Measurements from ENCODE around the gene SNRNP25. TPM values are rescaled to one million over a fixed set of nuclear protein-coding genes. Genes with fewer than 3 reads are reported as not detected.
A peak's percentile ranks its signal among the peaks of the same experiment; 100 is the strongest.

Gene SNRNP25
- total RNA-seq, 2 experiments from 2014 or later = 52.8 to 59.1 TPM

GRCh38 chr16:71540-72401 lies 18.1 kb downstream of the SNRNP25 start:
- no peak for ATAC-seq (ENCODE audit: low read depth)
- POLR2A ChIA-PET = interaction anchor here (0.9 to 1.0 kb wide), 2 partner anchors 16 to 25 kb away, joined by 3 read pairs; no protein-coding TSS in a partner anchor
- peaks cover 3% of the 10 kb centered on the region for H3K36me3 Mint-ChIP-seq
- DNase-seq = no peak
- peaks cover 11% of the 10 kb centered on the region for H3K4me1 Mint-ChIP-seq
- H3K27me3 Mint-ChIP-seq = peaks cover 46% of the 10 kb centered on the region
- H3K27ac Mint-ChIP-seq = no peak overlapping the region
- H3K4me3 Mint-ChIP-seq = peak overlapping the region; percentile 25
- no peaks in the 10 kb centered on the region for H3K9me3 Mint-ChIP-seq

GRCh38 chr16:72561-73548 lies 19.2 kb downstream of the SNRNP25 start, which contains the start of gene RHBDF1:
TSS of gene RHBDF1 (minus strand) at chr16:72631. CDS start at chr16:65015, 7,616 bp downstream.
- H3K4me1 Mint-ChIP-seq = peaks cover 16% of the 10 kb centered on the region
- POLR2A ChIA-PET = interaction anchor here (0.9 kb wide), 1 partner anchor 24 kb away, joined by 3 read pairs; no protein-coding TSS in a partner anchor
- peak within 1 kb of the TSS; percentile 83 for H3K4me3 Mint-ChIP-seq
- H3K27ac Mint-ChIP-seq = peak within 1 kb of the TSS; percentile 23
- H3K36me3 Mint-ChIP-seq = peaks cover 3% of the 10 kb centered on the region
- no peaks in the 10 kb centered on the region for H3K9me3 Mint-ChIP-seq
- DNase-seq (no peak), ATAC-seq (ENCODE audit: low read depth) (peak; percentile 25)
- H3K27me3 Mint-ChIP-seq = peaks cover 45% of the 10 kb centered on the region

- H3K27ac Mint-ChIP-seq = no peak overlapping the region
- H3K9me3 Mint-ChIP-seq = no peaks in the 10 kb centered on the region
- H3K27me3 Mint-ChIP-seq = peaks cover 43% of the 10 kb centered on the region
- ATAC-seq (ENCODE audit: low read depth) = no peak
- POLR2A ChIA-PET = interaction anchor here (1.5 kb wide), 1 partner anchor 16 kb away, joined by 3 read pairs; no protein-coding TSS in a partner anchor
- DNase-seq = no peak
- peaks cover 19% of the 10 kb centered on the region for H3K4me1 Mint-ChIP-seq
- H3K4me3 Mint-ChIP-seq = no peak overlapping the region
- H3K36me3 Mint-ChIP-seq = peaks cover 3% of the 10 kb centered on the region
These were observed 20.6 kb downstream of the SNRNP25 start for GRCh38 chr16:74051-74746.

DNA sequence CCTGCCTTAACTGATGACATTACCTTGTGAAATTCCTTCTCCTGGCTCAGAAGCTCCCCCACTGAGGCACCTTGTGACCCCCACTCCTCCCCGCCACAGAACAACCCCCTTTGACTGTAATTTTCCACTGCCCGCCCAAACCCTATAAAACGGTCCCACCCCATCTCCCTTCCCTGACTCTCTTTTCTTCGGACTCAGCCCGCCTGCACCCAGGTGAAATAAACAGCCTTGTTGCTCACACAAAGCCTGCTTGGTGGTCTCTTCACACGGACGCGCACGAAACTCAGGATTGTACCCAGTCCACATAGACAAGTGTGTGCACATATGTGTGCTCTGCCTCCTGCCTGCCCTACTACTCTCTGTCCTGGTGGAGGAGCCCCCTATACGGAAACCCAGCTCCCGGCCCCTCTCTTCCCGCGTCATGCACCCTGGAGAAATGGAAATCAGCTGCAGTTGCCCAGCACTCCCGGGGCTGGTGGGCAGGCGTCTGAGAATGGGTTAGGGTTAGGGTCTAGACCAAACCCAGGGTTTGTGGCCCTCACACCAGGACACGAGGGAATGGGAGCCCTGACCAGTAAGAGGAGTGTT lies 21.2 kb downstream of the SNRNP25 start:
- ATAC-seq (ENCODE audit: low read depth) (no peak), DNase-seq (no peak)
- Mint-ChIP-seq H3K27ac (no peak overlapping the region), H3K9me3 (no peaks in the 10 kb centered on the region), H3K4me3 (no peak overlapping the region), H3K36me3 (peaks cover 6% of the 10 kb centered on the region), H3K27me3 (peaks cover 43% of the 10 kb centered on the region), H3K4me1 (peaks cover 19% of the 10 kb centered on the region)
- POLR2A ChIA-PET = interaction anchor here (1.5 kb wide), 1 partner anchor 17 kb away, joined by 3 read pairs; no protein-coding TSS in a partner anchor

DNA sequence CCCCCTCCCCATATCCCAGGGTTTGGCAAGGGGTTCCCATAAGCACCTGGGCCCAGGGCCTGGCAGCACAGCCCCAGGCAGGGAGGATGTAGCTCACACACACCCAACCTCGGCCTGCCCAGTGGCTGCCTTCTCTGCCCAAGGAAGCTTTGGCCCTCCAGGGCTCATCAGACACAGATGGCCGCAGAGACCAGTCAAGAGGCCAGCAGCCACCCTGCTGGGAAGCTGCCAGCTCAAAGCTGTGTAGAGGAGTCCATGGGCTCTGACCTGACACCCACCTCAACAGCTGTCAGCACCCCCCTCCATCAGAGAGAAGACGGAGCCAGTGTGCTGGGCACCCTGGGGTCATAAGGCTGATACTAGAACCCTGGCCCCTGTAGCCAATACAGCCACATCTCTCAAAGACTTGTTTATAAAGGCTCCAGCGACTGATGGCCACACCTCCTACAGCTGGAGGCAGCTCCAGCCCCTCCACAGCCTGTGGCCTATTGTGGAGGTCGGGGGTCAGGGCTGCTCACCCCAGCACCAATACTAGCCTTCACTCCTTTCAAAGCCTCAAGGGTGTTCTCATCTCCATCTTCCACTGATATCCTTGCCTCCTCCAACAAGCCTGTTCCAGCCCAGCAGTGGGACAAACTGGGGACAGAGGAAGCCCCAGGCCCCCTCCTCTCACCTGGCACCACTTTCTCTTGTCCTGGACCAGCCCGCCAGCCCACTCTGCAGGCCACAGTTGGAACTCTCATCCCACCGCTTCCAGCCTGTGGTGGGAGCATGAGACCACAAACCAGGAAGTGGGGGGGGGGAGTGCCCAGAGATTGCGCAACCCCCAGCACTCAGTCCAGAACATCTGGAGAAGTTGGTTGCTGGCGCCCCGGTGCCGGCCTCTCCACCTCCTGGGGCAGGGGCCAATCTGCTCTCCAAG lies 22.2 kb downstream of the SNRNP25 start:
- POLR2A ChIA-PET = interaction anchor here (1.5 kb wide), 1 partner anchor 18 kb away, joined by 3 read pairs; no protein-coding TSS in a partner anchor
- H3K4me3 Mint-ChIP-seq = peak overlapping the region; percentile 73
- ATAC-seq (ENCODE audit: low read depth) (no peak), DNase-seq (no peak)
- peaks cover 19% of the 10 kb centered on the region for H3K4me1 Mint-ChIP-seq
- peaks cover 6% of the 10 kb centered on the region for H3K36me3 Mint-ChIP-seq
- H3K27me3 Mint-ChIP-seq = peaks cover 36% of the 10 kb centered on the region
- H3K9me3 Mint-ChIP-seq = no peaks in the 10 kb centered on the region
- no peak overlapping the region for H3K27ac Mint-ChIP-seq

DNA sequence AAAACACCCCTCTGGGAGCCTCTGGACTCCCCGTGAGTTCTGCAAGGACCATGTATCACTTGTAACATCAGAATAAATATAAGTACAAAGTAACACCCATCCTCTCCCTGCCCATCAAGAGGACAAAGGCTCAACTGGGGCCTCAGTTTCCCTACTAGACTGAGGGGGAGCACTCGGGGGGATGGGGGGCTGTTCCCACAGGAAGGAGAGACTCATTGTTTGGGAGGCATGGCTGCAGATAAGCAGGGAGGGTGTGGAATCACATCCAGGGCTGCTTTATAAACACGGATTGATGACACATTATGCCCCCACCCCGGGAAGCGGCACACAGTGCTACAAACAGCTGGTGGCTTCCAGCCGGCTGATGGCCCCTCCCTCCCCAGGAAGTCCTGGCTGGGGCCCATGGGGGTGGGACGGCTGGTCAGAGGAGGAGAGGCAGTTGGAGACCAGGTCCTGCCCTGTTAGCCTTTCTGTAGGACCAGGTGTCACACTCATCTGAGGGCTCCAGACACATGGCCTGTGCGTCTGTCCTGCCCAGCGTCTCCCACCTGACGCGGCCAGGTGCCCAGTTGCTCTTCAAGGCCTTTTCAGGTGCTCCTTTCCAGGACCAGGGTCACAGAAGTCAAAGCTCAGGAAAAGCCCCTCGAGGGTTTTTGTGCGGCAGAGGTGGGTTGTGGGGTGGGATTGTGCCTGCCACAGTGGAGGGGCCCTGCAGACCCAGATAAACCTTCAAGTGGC lies 23.1 kb downstream of the SNRNP25 start:
- H3K36me3 Mint-ChIP-seq = peaks cover 6% of the 10 kb centered on the region
- peaks cover 19% of the 10 kb centered on the region for H3K4me1 Mint-ChIP-seq
- DNase-seq = no peak
- no peaks in the 10 kb centered on the region for H3K9me3 Mint-ChIP-seq
- H3K4me3 Mint-ChIP-seq = peak overlapping the region; percentile 73
- no peak for ATAC-seq (ENCODE audit: low read depth)
- peaks cover 28% of the 10 kb centered on the region for H3K27me3 Mint-ChIP-seq
- POLR2A ChIA-PET = interaction anchor here (0.9 to 1.6 kb wide), 5 partner anchors 9 to 38 kb away, joined by 3 to 10 read pairs (median 3); partner anchors contain the start of genes POLR3K and SNRNP25
- peak overlapping the region; percentile 58 for H3K27ac Mint-ChIP-seq

DNA sequence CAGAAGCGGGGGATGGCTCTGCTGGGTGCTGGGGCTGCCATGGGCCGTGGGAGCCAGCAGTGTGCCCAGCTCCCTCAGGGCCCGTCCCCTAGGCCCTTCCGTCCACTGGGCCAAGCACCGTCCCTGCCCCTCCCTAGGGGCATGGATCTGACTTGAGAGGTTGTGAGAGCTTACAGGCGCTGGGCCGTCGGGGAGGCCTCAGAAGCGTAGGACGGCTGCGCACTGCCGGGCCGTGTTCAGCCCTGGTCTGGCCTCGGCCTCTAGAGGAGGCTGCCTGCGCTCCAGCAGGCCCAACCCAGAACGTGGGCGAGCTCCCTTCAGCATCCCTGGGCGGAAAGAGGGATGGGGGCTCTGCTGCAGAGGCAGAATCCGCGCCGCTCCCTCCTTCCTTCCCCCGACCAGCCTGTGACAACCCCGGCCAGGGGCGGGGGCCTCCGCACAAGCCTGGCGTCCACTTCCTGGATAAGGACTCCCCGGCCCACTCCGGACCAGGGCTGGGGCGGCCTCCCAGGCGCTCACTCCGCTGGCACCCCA lies 23.7 kb downstream of the SNRNP25 start:
- POLR2A ChIA-PET = interaction anchor here (0.9 to 1.6 kb wide), 7 partner anchors 9 to 491 kb away, joined by 3 to 10 read pairs (median 3); partner anchors contain the start of genes POLR3K and SNRNP25
- H3K27me3 Mint-ChIP-seq = peaks cover 26% of the 10 kb centered on the region
- H3K9me3 Mint-ChIP-seq = no peaks in the 10 kb centered on the region
- H3K4me1 Mint-ChIP-seq = peaks cover 19% of the 10 kb centered on the region
- ATAC-seq (ENCODE audit: low read depth) (peak; percentile 35), DNase-seq (peak; percentile 64)
- peaks cover 6% of the 10 kb centered on the region for H3K36me3 Mint-ChIP-seq
- H3K4me3 Mint-ChIP-seq = peak overlapping the region; percentile 73
- H3K27ac Mint-ChIP-seq = peak overlapping the region; percentile 12

DNA sequence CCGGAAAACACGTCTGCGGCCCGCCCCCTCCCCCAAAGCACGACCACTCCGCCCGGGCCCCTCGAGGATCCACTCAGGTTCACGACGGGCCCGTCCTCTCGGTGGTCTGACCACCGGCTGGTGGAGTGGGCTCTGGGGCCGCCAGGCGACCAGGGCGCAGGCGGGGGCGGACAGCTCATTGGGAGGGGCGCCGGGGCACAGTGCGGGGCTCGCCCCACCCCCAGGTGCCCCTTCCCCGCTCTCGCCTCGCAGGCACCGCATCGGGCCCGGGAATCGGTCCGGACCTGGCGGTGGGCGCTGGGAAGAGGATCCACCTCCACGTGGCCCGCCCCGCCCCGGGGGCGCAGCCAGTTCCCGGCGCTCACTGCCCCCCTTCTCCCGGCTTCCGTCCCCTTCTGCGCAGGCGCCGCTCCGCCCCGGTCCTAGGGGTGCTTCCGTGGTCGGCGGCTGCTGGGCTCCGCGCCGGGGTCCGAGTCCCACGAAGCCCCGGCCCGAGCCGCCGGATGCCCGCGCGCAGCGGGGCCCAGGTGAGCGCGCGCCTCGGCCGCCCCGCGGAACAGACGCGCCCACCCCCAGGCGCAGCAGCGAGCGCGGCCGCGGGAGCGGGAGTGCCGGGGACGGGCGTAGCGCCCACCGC lies 24.3 kb downstream of the SNRNP25 start, which contains the start of gene MPG:
TSS of gene MPG (plus strand) at position 419 of the 637 bp plus-strand sequence. CDS start at position 504, 85 bp downstream.
- peak; percentile 91 for DNase-seq
- H3K4me1 Mint-ChIP-seq = peaks cover 18% of the 10 kb centered on the region
- H3K27ac Mint-ChIP-seq = peak within 1 kb of the TSS; percentile 84
- H3K36me3 Mint-ChIP-seq = peaks cover 5% of the 10 kb centered on the region
- peaks cover 24% of the 10 kb centered on the region for H3K27me3 Mint-ChIP-seq
- H3K9me3 Mint-ChIP-seq = no peaks in the 10 kb centered on the region
- peak within 1 kb of the TSS; percentile 89 for H3K4me3 Mint-ChIP-seq
- peak; percentile 75 for ATAC-seq (ENCODE audit: low read depth)
- POLR2A ChIA-PET = interaction anchor here (0.7 to 1.6 kb wide), 7 partner anchors 12 to 491 kb away, joined by 3 to 10 read pairs (median 3); partner anchors contain the start of genes POLR3K and SNRNP25

GRCh38 chr16:78444-79150 lies 25.0 kb downstream of the SNRNP25 start:
- peak overlapping the region; percentile 84 for H3K27ac Mint-ChIP-seq
- H3K27me3 Mint-ChIP-seq = peaks cover 18% of the 10 kb centered on the region
- H3K4me3 Mint-ChIP-seq = peak overlapping the region; percentile 89
- DNase-seq (no peak), ATAC-seq (ENCODE audit: low read depth) (no peak)
- POLR2A ChIA-PET = interaction anchor here (0.7 to 1.6 kb wide), 3 partner anchors 13 to 490 kb away, joined by 3 to 10 read pairs (median 3); partner anchors contain the start of genes POLR3K and SNRNP25
- no peaks in the 10 kb centered on the region for H3K9me3 Mint-ChIP-seq
- peaks cover 5% of the 10 kb centered on the region for H3K36me3 Mint-ChIP-seq
- H3K4me1 Mint-ChIP-seq = peaks cover 18% of the 10 kb centered on the region

All from activated naive CD8-positive, alpha-beta T cell treated with anti-CD3 and anti-CD28 coated beads, Interleukin-2, amount 10 ng/mL, durations not matched to agents 7 days and 5 days (primary cell).